ENCODE measurements around the gene KRTAP19-8. TPM values are rescaled to one million over a fixed set of nuclear protein-coding genes. Genes with fewer than 3 reads are reported as not detected.

The KRTAP19-8 gene
- total RNA-seq, 1 donor from 2014 or later: not detected

Other genes starting within 250 kb of the KRTAP19-8 start
- gene KRTAP8-1, start 225.2 kb downstream of the KRTAP19-8 start, total RNA-seq: not detected in 2 replicates
- gene KRTAP7-1, start 208.7 kb downstream of the KRTAP19-8 start, total RNA-seq: not detected in 2 replicates
- not detected in 2 replicates for gene KRTAP11-1, start 156.9 kb downstream of the KRTAP19-8 start, total RNA-seq